CMK (cell line): Measurements from ENCODE around the gene AGFG1.

Experiments used
- DNase-seq: peaks from one replicate; pipeline ENCODE4 v3.0.0-alpha.2; 2010; ENCODE audit warnings: low read depth

The AGFG1 gene

GRCh38 chr2:227461811-227462461, 10.0 kb upstream of the AGFG1 start:
- DNase-seq, result no peak

DNA sequence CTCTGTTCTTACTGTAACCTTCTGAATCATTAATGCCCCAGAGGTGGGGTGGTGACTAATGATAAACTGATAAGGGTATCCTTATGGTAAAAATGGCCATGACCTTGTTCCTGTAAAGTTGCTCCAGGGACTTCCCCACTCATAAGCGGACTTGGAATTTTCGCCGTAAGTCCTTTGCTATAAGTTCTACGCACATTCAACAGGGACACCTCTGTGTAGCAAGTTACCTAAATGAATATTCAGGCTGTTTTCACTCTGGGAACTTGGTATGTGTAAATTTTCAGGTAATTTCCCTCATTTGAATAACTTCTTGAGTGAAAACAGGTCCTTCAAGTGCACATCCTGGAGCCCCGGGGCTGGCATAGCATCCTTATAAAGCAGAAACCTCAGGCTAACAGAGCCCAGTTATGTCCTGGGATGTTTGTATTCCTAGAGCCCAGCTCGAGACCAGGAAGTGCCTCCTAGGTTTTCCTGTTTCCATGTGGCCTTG, 9.4 kb upstream of the AGFG1 start:
- DNase-seq, result no peak

- DNase-seq, result no peak
Observed at GRCh38 chr2:227462972-227463931, 8.7 kb upstream of the AGFG1 start.

DNA sequence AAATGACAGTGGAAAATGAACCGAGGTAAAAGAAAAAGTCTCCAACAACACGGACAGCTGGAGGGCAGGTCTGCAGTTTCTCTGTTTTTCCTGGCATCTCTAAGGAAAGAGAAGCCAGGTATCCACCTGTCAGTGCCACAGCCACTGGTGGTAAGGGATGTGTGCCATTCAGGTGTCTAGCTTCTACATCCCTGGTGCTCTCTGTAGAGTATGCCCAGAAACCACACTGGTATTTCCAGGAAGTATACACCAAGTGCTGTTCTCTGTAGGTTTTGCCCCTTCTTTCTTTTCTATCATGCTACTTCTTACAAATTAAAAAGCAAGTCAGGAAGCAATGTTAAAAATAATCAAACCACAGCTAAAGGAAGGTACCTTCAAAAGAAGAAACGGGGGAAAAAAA, 7.6 kb upstream of the AGFG1 start:
- DNase-seq, result no peak

DNA sequence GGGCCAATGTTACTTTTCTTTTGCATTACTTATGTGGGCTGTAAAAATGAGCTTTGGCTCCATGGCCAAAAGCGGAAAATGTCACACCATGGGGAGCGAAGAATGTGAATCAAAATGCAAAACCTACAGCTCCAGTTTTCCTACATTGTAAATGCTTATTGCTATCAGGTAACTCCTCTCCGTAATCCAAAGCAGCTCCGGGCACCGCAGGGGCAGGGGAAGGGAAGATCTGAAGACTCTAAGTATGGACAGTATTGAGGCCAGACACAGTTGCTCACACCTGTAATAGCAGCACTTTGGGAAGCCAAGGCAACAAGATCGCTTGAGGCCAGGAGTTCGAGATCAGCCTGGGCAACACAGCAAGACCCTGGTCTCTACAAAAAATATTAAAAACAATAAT, 7.1 kb upstream of the AGFG1 start:
- no peak for DNase-seq

DNA sequence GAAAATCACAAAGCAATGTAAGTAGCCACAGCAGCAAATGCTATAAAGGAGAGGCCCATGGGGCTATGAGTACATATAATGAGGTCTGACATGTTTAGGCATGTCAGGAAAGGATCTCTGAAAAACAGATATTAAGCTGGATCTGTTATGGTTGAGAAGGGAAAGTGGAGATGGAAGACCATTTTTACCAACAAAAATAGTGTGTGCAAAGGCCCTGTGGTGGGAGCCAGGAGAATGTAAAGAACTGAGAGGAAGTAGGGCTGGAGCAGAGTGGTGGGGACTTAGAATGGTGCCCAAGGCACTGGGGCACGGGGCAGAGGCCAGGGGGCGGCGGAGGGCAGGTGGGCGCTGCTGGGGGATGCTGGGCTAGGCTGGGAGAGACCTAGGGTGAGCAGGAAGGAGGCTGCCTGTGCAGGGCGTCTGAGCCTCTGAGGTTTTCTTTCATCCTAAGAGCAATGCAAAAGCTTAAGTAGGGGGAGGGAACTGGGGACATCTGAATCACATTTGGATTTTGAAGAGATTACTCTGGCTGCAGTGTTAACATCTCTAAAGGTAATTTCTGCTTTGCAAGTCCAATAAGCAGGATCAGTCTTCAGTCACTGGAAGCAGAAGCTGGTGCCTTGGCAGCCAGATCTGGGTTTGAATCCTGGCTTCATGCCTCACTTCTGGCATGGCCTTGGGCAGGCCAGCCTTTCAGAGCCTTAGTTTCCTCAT, 4.9 kb upstream of the AGFG1 start:
- DNase-seq, result no peak

- DNase-seq, result no peak
Observed at GRCh38 chr2:227471412-227471811, 544 bp upstream of the AGFG1 start.

DNA sequence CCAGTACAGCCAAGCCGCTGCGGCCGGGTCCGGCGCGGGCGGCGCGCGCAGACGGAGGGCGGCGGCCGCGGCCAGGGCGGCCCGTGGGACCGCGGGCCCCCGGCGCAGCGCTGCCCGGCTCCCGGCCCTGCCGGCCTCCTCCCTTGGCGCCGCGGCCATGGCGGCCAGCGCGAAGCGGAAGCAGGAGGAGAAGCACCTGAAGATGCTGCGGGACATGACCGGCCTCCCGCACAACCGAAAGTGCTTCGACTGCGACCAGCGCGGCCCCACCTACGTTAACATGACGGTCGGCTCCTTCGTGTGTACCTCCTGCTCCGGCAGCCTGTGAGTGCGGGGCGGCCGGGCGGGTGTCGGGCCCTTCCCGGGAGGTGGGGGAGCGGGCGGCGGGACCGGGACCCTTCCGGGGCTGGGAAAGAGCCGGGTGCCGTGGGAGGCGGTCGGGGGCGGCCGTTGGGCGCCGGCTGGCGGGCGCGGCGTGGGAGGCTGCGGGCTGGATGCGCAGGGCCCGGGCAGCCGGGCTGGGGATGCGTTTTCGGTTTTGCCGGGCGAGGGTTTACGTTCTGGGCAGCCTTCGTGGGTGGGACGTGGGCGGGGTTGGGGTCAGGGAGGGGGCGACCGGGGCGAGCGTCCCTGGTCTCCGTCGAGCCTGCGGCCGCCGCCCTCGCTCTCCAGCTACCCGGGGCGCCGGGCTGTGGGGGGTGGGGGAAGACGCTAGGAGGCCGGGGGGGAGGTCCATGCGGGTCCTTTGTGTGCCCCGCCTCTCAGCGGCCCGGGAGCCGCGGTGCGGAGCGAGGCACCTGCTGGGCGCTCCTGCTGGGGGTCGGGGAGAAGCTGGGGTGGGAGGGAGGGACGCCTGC, 537 bp downstream of the AGFG1 start:
- no peak for DNase-seq

- DNase-seq, result no peak
Observed at GRCh38 chr2:227473122-227473461, 1.1 kb downstream of the AGFG1 start.

DNA sequence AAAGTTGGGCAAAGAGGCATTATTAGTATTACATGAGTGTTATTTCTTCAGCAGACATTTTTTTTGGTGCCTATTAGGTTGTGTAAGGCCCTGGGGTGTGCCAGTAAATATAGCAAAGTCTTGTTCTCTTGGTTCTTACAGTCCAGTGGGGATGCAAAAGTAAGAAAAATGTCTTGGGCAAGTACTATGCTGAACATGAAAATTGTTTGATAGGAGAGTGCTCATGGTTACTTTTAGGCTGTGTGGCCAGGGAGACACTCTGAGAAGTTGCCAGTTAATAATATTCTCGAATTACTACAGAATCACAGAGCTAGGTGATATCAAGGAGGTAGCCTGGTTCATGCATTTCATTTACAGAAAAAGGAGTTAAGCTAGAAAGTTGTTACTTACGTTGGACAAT, 1.9 kb downstream of the AGFG1 start:
- no peak for DNase-seq

DNA sequence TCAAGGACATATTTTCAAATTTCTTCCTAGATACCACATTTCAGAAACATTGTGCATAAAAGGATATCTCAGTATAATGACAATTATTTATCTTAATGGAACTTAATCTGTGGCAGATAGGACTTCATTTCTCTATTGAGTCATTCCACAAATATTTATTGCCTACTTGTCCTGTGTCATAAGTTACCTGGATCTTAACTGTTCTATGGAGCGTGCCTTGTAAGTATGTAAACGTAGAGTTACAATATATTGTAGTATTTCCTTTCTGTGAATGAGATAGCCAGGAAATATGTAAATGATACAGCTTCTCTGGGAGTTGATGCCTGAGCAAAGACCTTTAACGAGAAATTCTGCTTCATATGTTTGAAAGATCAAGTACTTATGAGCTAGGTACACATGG, 2.5 kb downstream of the AGFG1 start:
- no peak for DNase-seq

DNA sequence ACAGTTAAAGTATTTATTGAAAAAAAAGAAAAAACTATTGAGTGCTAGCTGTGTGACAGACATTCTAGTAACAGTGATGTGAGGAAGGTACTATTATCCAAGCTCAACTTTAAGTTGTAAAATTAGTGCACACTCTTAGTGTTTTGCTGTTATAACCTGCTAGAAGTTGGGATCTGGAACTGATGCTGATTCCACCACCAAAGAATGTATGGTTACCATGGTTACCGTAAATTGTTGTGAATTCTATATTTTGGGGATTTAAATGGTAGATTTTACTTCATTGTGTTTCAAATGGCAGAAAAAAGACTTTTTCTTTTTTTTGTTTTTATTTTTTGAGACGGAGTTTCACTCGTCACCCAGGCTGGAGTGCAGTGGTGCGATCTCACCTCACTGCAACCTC, 5.3 kb downstream of the AGFG1 start:
- DNase-seq, result no peak

DNA sequence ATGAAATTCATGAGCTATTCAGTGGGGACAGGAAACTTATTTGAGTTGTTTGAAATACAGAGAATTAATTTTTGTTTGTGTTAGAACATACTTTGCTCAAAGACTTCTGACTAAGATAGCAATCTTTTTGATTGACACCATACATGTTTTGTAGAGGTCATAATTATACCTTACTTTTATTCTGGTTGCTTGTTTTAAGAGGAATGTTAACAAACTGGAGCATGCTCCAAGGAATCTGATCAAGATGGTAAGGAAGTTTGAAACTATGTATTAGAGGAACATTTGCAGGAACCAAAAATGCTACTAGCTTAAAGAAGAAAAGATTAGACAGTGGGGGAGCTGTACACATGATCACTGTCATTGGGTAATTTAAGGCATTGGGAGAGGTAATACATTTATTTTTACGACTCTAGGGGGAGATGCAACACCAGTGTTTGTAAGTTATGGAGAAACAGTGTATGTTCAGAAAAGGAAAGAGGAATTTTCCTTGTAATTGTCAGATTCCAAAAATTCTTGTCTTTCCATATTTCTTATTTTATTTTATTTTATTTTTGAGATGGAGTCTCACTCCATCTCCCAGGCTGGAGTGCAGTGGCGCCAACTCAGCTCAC, 8.0 kb downstream of the AGFG1 start:
- no peak for DNase-seq

DNA sequence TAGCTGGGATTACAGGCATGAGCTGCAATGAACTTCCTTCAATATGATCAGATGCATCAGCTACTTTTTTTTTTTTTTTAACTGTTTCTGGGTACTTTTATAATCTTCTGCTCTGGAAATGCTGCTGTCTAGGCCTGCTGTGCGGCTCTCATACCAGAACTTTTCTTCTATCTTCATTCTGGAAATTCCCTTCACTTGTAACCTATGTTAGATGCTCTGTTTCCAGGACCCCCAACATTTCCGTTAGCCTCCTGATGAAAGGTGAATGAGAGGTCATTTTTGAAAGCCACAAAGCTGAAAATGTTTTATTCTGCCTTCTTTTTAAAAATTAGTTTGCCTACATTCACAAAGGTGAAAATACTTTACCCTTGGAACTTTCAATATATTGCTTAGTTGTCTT, 8.6 kb downstream of the AGFG1 start:
- DNase-seq, result no peak

- DNase-seq, result no peak
Observed at GRCh38 chr2:227482638-227483340, 10.8 kb downstream of the AGFG1 start.

- DNase-seq, result no peak
Observed at GRCh38 chr2:227485429-227485828, 13.5 kb downstream of the AGFG1 start.

DNA sequence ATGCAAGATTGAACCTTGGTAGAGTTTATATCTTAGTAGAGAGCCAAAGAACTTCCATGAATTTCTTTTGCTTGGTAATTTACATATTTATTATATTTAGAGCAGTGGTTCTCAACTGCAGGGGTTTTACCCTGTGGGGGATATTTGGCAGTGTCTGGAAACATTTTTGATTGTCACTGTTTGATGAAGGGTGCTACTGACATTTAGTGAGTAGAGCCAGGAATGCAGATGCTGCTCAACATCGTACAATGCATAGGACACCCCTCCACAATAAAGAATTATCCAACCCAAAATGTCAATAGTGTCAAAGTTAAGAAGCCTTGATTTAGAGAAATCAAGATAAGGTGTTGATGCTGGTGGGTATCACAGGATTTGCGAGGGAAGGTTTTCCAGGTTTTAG, 14.7 kb downstream of the AGFG1 start:
- no peak for DNase-seq

DNA sequence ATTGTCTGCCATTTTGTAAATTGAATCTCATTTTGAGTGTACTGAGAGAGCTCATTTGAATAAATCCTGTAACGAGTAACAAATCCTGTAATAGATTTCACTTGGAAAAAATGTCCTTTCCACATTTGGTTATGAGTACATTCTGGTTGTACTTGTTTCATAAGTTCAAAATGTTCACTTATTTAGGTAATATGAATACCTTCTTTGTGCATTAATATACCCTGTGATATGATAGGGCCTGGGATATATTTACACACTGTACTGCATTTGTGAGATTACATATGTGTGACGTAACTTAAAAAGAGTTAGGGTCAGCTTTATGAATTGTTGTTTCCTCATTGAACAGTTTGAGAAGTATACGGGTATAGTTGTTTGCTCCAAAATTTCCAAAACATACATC, 16.1 kb downstream of the AGFG1 start:
- no peak for DNase-seq

GRCh38 chr2:227491386-227491785, 19.4 kb downstream of the AGFG1 start:
- no peak for DNase-seq

DNA sequence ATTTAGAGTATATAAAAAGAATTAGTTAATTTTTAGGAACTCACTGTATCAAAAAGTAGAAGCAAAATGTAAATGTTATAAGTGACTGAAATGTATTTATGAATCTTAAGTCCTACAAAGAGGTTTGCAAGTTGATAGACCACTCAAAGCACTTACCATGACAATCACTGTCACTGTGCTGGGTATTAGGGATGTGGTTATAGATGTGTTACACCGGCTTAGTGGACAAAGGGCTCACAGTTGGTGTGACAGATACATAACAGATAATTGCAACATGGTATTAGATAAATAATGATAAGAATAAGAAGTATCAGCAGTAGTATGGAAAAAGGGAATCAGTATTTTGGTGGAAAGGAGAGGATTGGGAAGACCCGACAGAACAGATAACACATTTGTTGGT, 21.6 kb downstream of the AGFG1 start:
- no peak for DNase-seq

- no peak for DNase-seq
Observed at GRCh38 chr2:227497158-227497557, 25.2 kb downstream of the AGFG1 start.
